Measurements from ENCODE around the gene GLIS1. TPM values are rescaled to one million over a fixed set of nuclear protein-coding genes. Genes with fewer than 3 reads are reported as not detected.

GLIS1 gene
- total RNA-seq, 1 donor from 2014 or later: 0.07 TPM

GRCh38 chr1:53614231-53615021 is 124.5 kb downstream of the GLIS1 start:
- no peak overlapping the region for H3K4me2 ChIP-seq (ENCODE audit: low read length)
- FAIRE-seq: no peak
- Mint-ChIP-seq H3K4me1 (ENCODE audit: low read depth, unreplicated experiment) (no peaks in the 10 kb centered on the region), H3K27me3 (ENCODE audit: low read depth, unreplicated experiment) (peaks cover 9% of the 10 kb centered on the region), H3K27ac (ENCODE audit: unreplicated experiment) (no peak overlapping the region), H3K4me3 (ENCODE audit: unreplicated experiment) (no peak overlapping the region), H3K9me3 (ENCODE audit: unreplicated experiment) (peaks cover 2% of the 10 kb centered on the region), H3K36me3 (ENCODE audit: low read depth, unreplicated experiment) (no peaks in the 10 kb centered on the region)
- H3K4me1 ChIP-seq (ENCODE audit: insufficient read depth, low read length): peaks cover 8% of the 10 kb centered on the region
- no peak overlapping the region for H2AFZ ChIP-seq (ENCODE audit: low read depth, low read length)
- no peaks in the 10 kb centered on the region for H3K27me3 ChIP-seq (ENCODE audit: insufficient read depth, low read length)
- H3K9ac ChIP-seq (ENCODE audit: low read length): no peak overlapping the region
- TF ChIP-seq EZH2 (IDR thresholded peaks at IDR 0.05; ENCODE audit: insufficient read depth, low read length) (no peak), CTCF (IDR thresholded peaks at IDR 0.05; ENCODE audit: insufficient read depth, low read depth, low read length) (no peak)
- peaks cover 35% of the 10 kb centered on the region for H3K79me2 ChIP-seq (ENCODE audit: insufficient read depth, low read length)
- H3K4me3 ChIP-seq (ENCODE audit: insufficient read depth, low read depth, low read length): no peak overlapping the region
- H4K20me1 ChIP-seq (ENCODE audit: insufficient read depth, low read length): peaks cover 60% of the 10 kb centered on the region
- H3K9me3 ChIP-seq (ENCODE audit: insufficient read depth, low read depth, low read length): no peaks in the 10 kb centered on the region
- no peak overlapping the region for H3K27ac ChIP-seq (ENCODE audit: low read depth, low read length)
- H3K36me3 ChIP-seq (ENCODE audit: insufficient read depth, low read length): no peaks in the 10 kb centered on the region
- no peak for DNase-seq (ENCODE audit: low read depth)

GRCh38 chr1:53608676-53609075 is 130.3 kb downstream of the GLIS1 start:
- H3K4me2 ChIP-seq (ENCODE audit: low read length): no peak overlapping the region
- H3K36me3 ChIP-seq (ENCODE audit: insufficient read depth, low read length): no peaks in the 10 kb centered on the region
- Mint-ChIP-seq H3K4me1 (ENCODE audit: low read depth, unreplicated experiment) (no peaks in the 10 kb centered on the region), H3K36me3 (ENCODE audit: low read depth, unreplicated experiment) (no peaks in the 10 kb centered on the region), H3K27ac (ENCODE audit: unreplicated experiment) (no peak overlapping the region), H3K27me3 (ENCODE audit: low read depth, unreplicated experiment) (peaks cover 14% of the 10 kb centered on the region), H3K9me3 (ENCODE audit: unreplicated experiment) (peaks cover 2% of the 10 kb centered on the region), H3K4me3 (ENCODE audit: unreplicated experiment) (no peak overlapping the region)
- TF ChIP-seq CTCF (IDR thresholded peaks at IDR 0.05; ENCODE audit: insufficient read depth, low read depth, low read length): no peak
- TF ChIP-seq EZH2 (IDR thresholded peaks at IDR 0.05; ENCODE audit: insufficient read depth, low read length): no peak
- no peak overlapping the region for H3K4me3 ChIP-seq (ENCODE audit: insufficient read depth, low read depth, low read length)
- peaks cover 4% of the 10 kb centered on the region for H3K4me1 ChIP-seq (ENCODE audit: insufficient read depth, low read length)
- H3K79me2 ChIP-seq (ENCODE audit: insufficient read depth, low read length): peaks cover 38% of the 10 kb centered on the region
- no peaks in the 10 kb centered on the region for H3K27me3 ChIP-seq (ENCODE audit: insufficient read depth, low read length)
- peaks cover 63% of the 10 kb centered on the region for H4K20me1 ChIP-seq (ENCODE audit: insufficient read depth, low read length)
- no peak overlapping the region for H3K27ac ChIP-seq (ENCODE audit: low read depth, low read length)
- H3K9me3 ChIP-seq (ENCODE audit: insufficient read depth, low read depth, low read length): no peaks in the 10 kb centered on the region
- no peak for FAIRE-seq
- H3K9ac ChIP-seq (ENCODE audit: low read length): no peak overlapping the region
- no peak for DNase-seq (ENCODE audit: low read depth)
- no peak overlapping the region for H2AFZ ChIP-seq (ENCODE audit: low read depth, low read length)

- DNase-seq (ENCODE audit: low read depth) (no peak), FAIRE-seq (no peak)
- Histone ChIP-seq H4K20me1 (ENCODE audit: insufficient read depth, low read length) (peaks cover 66% of the 10 kb centered on the region), H3K4me3 (ENCODE audit: insufficient read depth, low read depth, low read length) (no peak overlapping the region), H3K4me1 (ENCODE audit: insufficient read depth, low read length) (peaks cover 4% of the 10 kb centered on the region), H3K4me2 (ENCODE audit: low read length) (no peak overlapping the region), H3K27me3 (ENCODE audit: insufficient read depth, low read length) (no peaks in the 10 kb centered on the region), H2AFZ (ENCODE audit: low read depth, low read length) (no peak overlapping the region), H3K36me3 (ENCODE audit: insufficient read depth, low read length) (no peaks in the 10 kb centered on the region), H3K9ac (ENCODE audit: low read length) (no peak overlapping the region), H3K9me3 (ENCODE audit: insufficient read depth, low read depth, low read length) (no peaks in the 10 kb centered on the region), H3K27ac (ENCODE audit: low read depth, low read length) (no peak overlapping the region), H3K79me2 (ENCODE audit: insufficient read depth, low read length) (peaks cover 42% of the 10 kb centered on the region)
- Mint-ChIP-seq H3K36me3 (ENCODE audit: low read depth, unreplicated experiment) (no peaks in the 10 kb centered on the region), H3K27ac (ENCODE audit: unreplicated experiment) (no peak overlapping the region), H3K9me3 (ENCODE audit: unreplicated experiment) (peaks cover 2% of the 10 kb centered on the region), H3K4me1 (ENCODE audit: low read depth, unreplicated experiment) (no peaks in the 10 kb centered on the region), H3K4me3 (ENCODE audit: unreplicated experiment) (no peak overlapping the region), H3K27me3 (ENCODE audit: low read depth, unreplicated experiment) (peaks cover 19% of the 10 kb centered on the region)
- TF ChIP-seq EZH2 (IDR thresholded peaks at IDR 0.05; ENCODE audit: insufficient read depth, low read length): no peak
- no peak for TF ChIP-seq CTCF (IDR thresholded peaks at IDR 0.05; ENCODE audit: insufficient read depth, low read depth, low read length)
These were observed 130.9 kb downstream of the GLIS1 start for GRCh38 chr1:53608071-53608470.
